CD4-positive, alpha-beta T cell treated with Interleukin-4 for 1 hour (primary cell): ENCODE results near the gene HHEX.
A peak's percentile ranks its signal among the peaks of the same experiment; 100 is the strongest.
"Not testable (repeated sequence)": the region's sequence is repeated elsewhere in the genome, so short reads cannot be mapped to it uniquely, and the experiment has no call there.

ENCODE experiments used
- DNase-seq, 2 donors: peaks; one replicate each; pipeline ENCODE4 v3.0.0-alpha.2; 2020 to 2022

Gene HHEX

GRCh38 chr10:92741741-92742140 lies 52.0 kb downstream of the HHEX start:
- not testable (repeated sequence) for DNase-seq

GRCh38 chr10:92742331-92743228 lies 52.8 kb downstream of the HHEX start:
- DNase-seq = peak; percentile 10 to 60
